Neuronal stem cell (in vitro differentiated cells): ENCODE data around the gene ADARB1.
A peak's percentile ranks its signal among the peaks of the same experiment; 100 is the strongest.

Source experiments
- DNase-seq: peaks from one replicate; pipeline ENCODE4 v3.0.0-alpha.2; 2013; ENCODE audit warnings: low spot score
- H2AFZ ChIP-seq: one replicate; pipeline ENCODE4 v1.6.1; 2013; ENCODE audit warnings: mild to moderate bottlenecking, low read length, inconsistent platforms
- H2AK5ac ChIP-seq: 2 replicates; pipeline ENCODE4 v1.6.1; 2013; ENCODE audit warnings: low read depth, mild to moderate bottlenecking, inconsistent platforms, low read length, moderate library complexity, mixed read lengths
- H2BK120ac ChIP-seq: 2 replicates; pipeline ENCODE4 v1.6.1; 2013; ENCODE audit warnings: low read depth, mild to moderate bottlenecking, inconsistent platforms, low read length, moderate library complexity, mixed read lengths
- H2BK12ac ChIP-seq: one replicate; pipeline ENCODE4 v1.6.1; 2013; ENCODE audit warnings: low read length, inconsistent platforms
- H2BK15ac ChIP-seq: 2 replicates; pipeline ENCODE4 v1.6.1; 2013; ENCODE audit warnings: mild to moderate bottlenecking, low read length, inconsistent platforms, mixed read lengths
- H2BK5ac ChIP-seq: one replicate; pipeline ENCODE4 v1.6.1; 2013; ENCODE audit warnings: inconsistent platforms, mild to moderate bottlenecking, low read length, moderate library complexity
- H3K14ac ChIP-seq: one replicate; pipeline ENCODE4 v1.6.1; 2013; ENCODE audit warnings: low read length, inconsistent platforms
- H3K18ac ChIP-seq: 2 replicates; pipeline ENCODE4 v1.6.1; 2013; ENCODE audit warnings: low read length, inconsistent platforms
- H3K23ac ChIP-seq: 2 replicates; pipeline ENCODE4 v1.6.1; 2013; ENCODE audit warnings: low read depth, mild to moderate bottlenecking, mixed read lengths, low read length, inconsistent platforms; ENCODE audit not compliant: poor library complexity
- H3K27ac ChIP-seq: replicated peaks from 3 replicates; pipeline ENCODE4 v1.5.1; 2013; ENCODE audit warnings: low read length, inconsistent platforms
- H3K27me3 ChIP-seq, 3 experiments: 2 replicates each; pipeline ENCODE4 v1.6.1; 2013; ENCODE audit warnings: low read length in 3 of 3, mild to moderate bottlenecking in 2 of 3, inconsistent platforms in 1 of 3, low read depth in 1 of 3, mixed read lengths in 1 of 3, moderate library complexity in 1 of 3; ENCODE audit not compliant: control insufficient read depth in 3 of 3, insufficient read depth in 3 of 3
- H3K36me3 ChIP-seq, 2 donors: replicated peaks in 1 of 2; 2 replicates each; pipeline ENCODE4 v1.6.1; 2013; ENCODE audit warnings: low read length in 2 of 2; ENCODE audit not compliant: control insufficient read depth in 2 of 2, insufficient read depth in 2 of 2
- H3K4ac ChIP-seq: 2 replicates; pipeline ENCODE4 v1.6.1; 2013; ENCODE audit warnings: inconsistent platforms, mild to moderate bottlenecking, low read length, moderate library complexity
- H3K4me1 ChIP-seq, 2 donors: 1 replicate in 1 of 2; 2 replicates in 1 of 2; pipeline ENCODE4 v1.6.1; 2013; ENCODE audit warnings: low read length in 2 of 2, low read depth in 1 of 2; ENCODE audit not compliant: control insufficient read depth in 2 of 2, insufficient read depth in 1 of 2
- H3K4me2 ChIP-seq: one replicate; pipeline ENCODE4 v1.6.1; 2013; ENCODE audit warnings: mild to moderate bottlenecking, low read length, inconsistent platforms; ENCODE audit not compliant: insufficient read depth, poor library complexity, severe bottlenecking
- H3K4me3 ChIP-seq, 2 donors: 2 replicates each; pipeline ENCODE4 v1.5.1; 2013; ENCODE audit warnings: low read length in 2 of 2, mild to moderate bottlenecking in 2 of 2, inconsistent platforms in 1 of 2, moderate library complexity in 1 of 2
- H3K79me1 ChIP-seq: one replicate; pipeline ENCODE4 v1.6.1; 2013; ENCODE audit warnings: low read depth, mild to moderate bottlenecking, inconsistent platforms, low read length, moderate library complexity
- H3K9ac ChIP-seq: one replicate; pipeline ENCODE4 v1.6.1; 2013; ENCODE audit warnings: mild to moderate bottlenecking, low read depth, low read length, inconsistent platforms; ENCODE audit not compliant: poor library complexity
- H3K9me3 ChIP-seq, 2 donors: replicated peaks in 1 of 2; 2 replicates each; pipeline versions ENCODE3 to v1.6.1; 2013; ENCODE audit warnings: low read length in 2 of 2, mild to moderate bottlenecking in 2 of 2, inconsistent platforms in 1 of 2, low read depth in 1 of 2, mixed read lengths in 1 of 2, moderate library complexity in 1 of 2; ENCODE audit not compliant: control insufficient read depth in 2 of 2, insufficient read depth in 1 of 2
- H4K8ac ChIP-seq: one replicate; pipeline ENCODE4 v1.6.1; 2013; ENCODE audit warnings: low read depth, mild to moderate bottlenecking, inconsistent platforms, low read length, moderate library complexity
- H4K91ac ChIP-seq: one replicate; pipeline ENCODE4 v1.6.1; 2013; ENCODE audit warnings: low read length, low read depth, mild to moderate bottlenecking, inconsistent platforms; ENCODE audit not compliant: poor library complexity
- WGBS, 2 donors: extraction: QIAGEN DNeasy Blood & Tissue Kit; methylation state at CpG; one replicate each; pipeline ENCODE4 v1.1.7; 2013; ENCODE audit warnings: missing lambda C conversion rate in 2 of 2, mixed read lengths in 1 of 2; ENCODE audit not compliant: insufficient read length in 2 of 2, insufficient replicate concordance in 1 of 2; ENCODE audit errors: extremely low coverage in 2 of 2; 5-methylcytosine and 5-hydroxymethylcytosine counted together

The ADARB1 gene

GRCh38 chr21:45097827-45098387 lies 23.5 kb downstream of the ADARB1 start:
- H3K9ac ChIP-seq: no peak overlapping the region
- peak overlapping the region; percentile 56 for H3K23ac ChIP-seq
- no peak overlapping the region for H2BK12ac ChIP-seq
- peak overlapping the region in 1 of 2 donors; percentile 16 for H3K4me3 ChIP-seq
- peak overlapping the region; percentile 22 for H3K18ac ChIP-seq
- no peak overlapping the region for H2BK5ac ChIP-seq
- H2AK5ac ChIP-seq: no peak overlapping the region
- H3K79me1 ChIP-seq: no peaks in the 10 kb centered on the region
- no peak overlapping the region for H3K4ac ChIP-seq
- H3K4me2 ChIP-seq: no peak overlapping the region
- H3K14ac ChIP-seq: no peak overlapping the region
- H3K9me3 ChIP-seq: no peaks in the 10 kb centered on the region
- WGBS, 2 donors: no CpG with 5 or more reads among the region's 12 CpGs
- H2AFZ ChIP-seq: no peak overlapping the region
- no peak overlapping the region for H2BK120ac ChIP-seq
- H3K36me3 ChIP-seq: no peaks in the 10 kb centered on the region
- H3K27ac ChIP-seq: no peak overlapping the region
- H4K91ac ChIP-seq: no peak overlapping the region
- no peaks in the 10 kb centered on the region for H3K27me3 ChIP-seq
- no peak for DNase-seq
- H4K8ac ChIP-seq: no peak overlapping the region
- H3K4me1 ChIP-seq: peaks cover 0 to 5% of the 10 kb centered on the region in 2 donors
- H2BK15ac ChIP-seq: no peak overlapping the region

GRCh38 chr21:45098867-45099266 lies 24.5 kb downstream of the ADARB1 start:
- Histone ChIP-seq H3K27me3 (no peaks in the 10 kb centered on the region), H3K18ac (no peak overlapping the region), H3K4ac (no peak overlapping the region), H2BK5ac (no peak overlapping the region), H2AK5ac (no peak overlapping the region), H2BK120ac (no peak overlapping the region), H3K4me2 (no peak overlapping the region), H3K9ac (no peak overlapping the region), H3K79me1 (no peaks in the 10 kb centered on the region), H3K36me3 (no peaks in the 10 kb centered on the region), H3K23ac (no peak overlapping the region), H4K8ac (no peak overlapping the region), H3K9me3 (no peaks in the 10 kb centered on the region), H3K4me3 (no peak overlapping the region), H3K27ac (no peak overlapping the region), H3K4me1 (peaks cover 0 to 3% of the 10 kb centered on the region in 2 donors), H2BK12ac (no peak overlapping the region), H3K14ac (no peak overlapping the region), H4K91ac (no peak overlapping the region), H2AFZ (no peak overlapping the region), H2BK15ac (no peak overlapping the region)
- WGBS, 2 donors: no CpG with 5 or more reads among the region's 4 CpGs
- no peak for DNase-seq

- WGBS, 2 donors: no CpG with 5 or more reads among the region's 3 CpGs
- Histone ChIP-seq H3K14ac (no peak overlapping the region), H3K23ac (no peak overlapping the region), H3K36me3 (no peaks in the 10 kb centered on the region), H2AK5ac (no peak overlapping the region), H2AFZ (no peak overlapping the region), H3K27ac (no peak overlapping the region), H3K9ac (no peak overlapping the region), H2BK12ac (no peak overlapping the region), H3K4ac (no peak overlapping the region), H4K91ac (no peak overlapping the region), H3K27me3 (no peaks in the 10 kb centered on the region), H3K9me3 (no peaks in the 10 kb centered on the region), H2BK5ac (no peak overlapping the region), H2BK120ac (no peak overlapping the region), H3K79me1 (no peaks in the 10 kb centered on the region), H3K4me1 (peaks cover 0 to 5% of the 10 kb centered on the region in 2 donors), H4K8ac (no peak overlapping the region), H3K4me2 (no peak overlapping the region), H3K4me3 (no peak overlapping the region), H2BK15ac (no peak overlapping the region), H3K18ac (no peak overlapping the region)
- no peak for DNase-seq
These were observed 25.2 kb downstream of the ADARB1 start for GRCh38 chr21:45099571-45099970.

DNA sequence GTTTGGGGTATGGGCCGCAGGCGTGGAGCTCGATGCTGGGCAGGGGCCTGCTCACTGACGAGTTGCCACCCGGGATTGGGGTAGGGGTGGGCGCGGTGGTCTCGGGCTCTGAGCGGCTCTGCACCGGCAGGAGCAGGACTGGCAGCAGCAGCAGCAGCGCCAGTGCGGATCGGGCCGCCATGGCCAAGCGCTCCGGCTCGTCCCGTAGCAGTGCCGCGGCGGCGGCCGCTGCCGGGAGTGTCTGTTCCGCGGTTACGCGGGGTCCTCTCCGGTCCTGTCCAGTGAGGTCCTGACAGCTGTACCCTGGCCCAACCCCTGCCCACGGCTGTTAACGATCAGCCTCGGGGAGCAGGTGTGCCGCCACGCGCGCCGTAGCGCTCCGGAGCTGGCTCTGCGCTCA lies 26.5 kb downstream of the ADARB1 start:
- H3K23ac ChIP-seq: no peak overlapping the region
- H3K4ac ChIP-seq: no peak overlapping the region
- H4K8ac ChIP-seq: no peak overlapping the region
- no peak overlapping the region for H2BK12ac ChIP-seq
- no CpG with 5 or more reads among the region's 40 CpGs for WGBS, 2 donors
- H2AFZ ChIP-seq: no peak overlapping the region
- no peak overlapping the region for H4K91ac ChIP-seq
- H3K4me2 ChIP-seq: no peak overlapping the region
- H3K9ac ChIP-seq: no peak overlapping the region
- no peak for DNase-seq
- no peak overlapping the region for H3K4me3 ChIP-seq
- H2BK15ac ChIP-seq: no peak overlapping the region
- no peaks in the 10 kb centered on the region for H3K27me3 ChIP-seq
- no peak overlapping the region for H3K14ac ChIP-seq
- no peak overlapping the region for H2BK5ac ChIP-seq
- H2AK5ac ChIP-seq: peak overlapping the region; percentile 14
- H2BK120ac ChIP-seq: no peak overlapping the region
- H3K18ac ChIP-seq: no peak overlapping the region
- no peaks in the 10 kb centered on the region for H3K36me3 ChIP-seq
- H3K4me1 ChIP-seq: peaks cover 0 to 2% of the 10 kb centered on the region in 2 donors
- no peak overlapping the region for H3K27ac ChIP-seq
- no peaks in the 10 kb centered on the region for H3K9me3 ChIP-seq
- no peaks in the 10 kb centered on the region for H3K79me1 ChIP-seq
